Panc1 (cell line): ENCODE results near the gene LCE3A. TPM values are rescaled to one million over a fixed set of nuclear protein-coding genes. Genes with fewer than 3 reads are reported as not detected.
A peak's percentile ranks its signal among the peaks of the same experiment; 100 is the strongest.
"Not testable (repeated sequence)": the region's sequence is repeated elsewhere in the genome, so short reads cannot be mapped to it uniquely, and the experiment has no call there.

Experiments used
- ATAC-seq: fragments of 200-7000 bp; cut with Tn5 transposase; 2 replicates; pipeline ENCODE4 v1.9.1; 2020; ENCODE audit warnings: mild to moderate bottlenecking, moderate library complexity
- Bru-seq: library from RNA; stranded (reverse); fragments of 400-500 nt; gene quantifications from one replicate; lab custom pipeline; 2021; lab: Mats Ljungman, UMichigan
- BruChase-seq, 2 experiments: library from RNA; stranded (reverse); fragments of 400-500 nt; gene quantifications; one replicate each; lab custom pipeline; 2021; lab: Mats Ljungman, UMichigan
- BruUV-seq: library from RNA; stranded (reverse); fragments of 400-500 nt; replicated peaks from 2 replicates; lab custom pipeline; 2021; lab: Mats Ljungman, UMichigan
- CTCF ChIA-PET: fragments of 300-600 bp; sonication (Branson Sonifier 250); formaldehyde crosslinking; loops from one replicate; lab custom pipeline; 2022; ENCODE audit warnings: antibody characterized with exemption; lab: Charles Lee
- POLR2A ChIA-PET: fragments of 300-600 bp; sonication (Branson Sonifier 250); formaldehyde crosslinking; loops from one replicate; lab custom pipeline; 2022; ENCODE audit warnings: antibody characterized with exemption; lab: Charles Lee
- DNase-seq: peaks from one replicate; pipeline ENCODE4 v3.0.0-alpha.2; 2010; ENCODE audit warnings: low read depth, low spot score
- H3K27ac ChIP-seq: 2 replicates; pipeline ENCODE4 v1.5.1; 2011; ENCODE audit warnings: mild to moderate bottlenecking, low read length, inconsistent platforms
- H3K27me3 ChIP-seq: fragments of 200-500 bp; sonication (Bioruptor generic); 2 replicates; pipeline ENCODE4 v1.6.0; 2014; ENCODE audit warnings: low read length, inconsistent platforms; ENCODE audit not compliant: control insufficient read depth, insufficient read depth
- H3K36me3 ChIP-seq: fragments of 200-500 bp; sonication (Bioruptor generic); 2 replicates; pipeline ENCODE4 v1.5.1; 2014; ENCODE audit warnings: inconsistent platforms, mild to moderate bottlenecking, low read length, moderate library complexity; ENCODE audit not compliant: control insufficient read depth, insufficient read depth
- H3K4me1 ChIP-seq: 2 replicates; pipeline ENCODE4 v1.5.1; 2011; ENCODE audit warnings: inconsistent platforms, mild to moderate bottlenecking, low read length, moderate library complexity; ENCODE audit not compliant: control insufficient read depth, insufficient read depth
- H3K4me3 ChIP-seq, 2 experiments: 2 replicates each; pipeline ENCODE4 v1.5.1; 2011 to 2012; ENCODE audit warnings: low read depth in 2 of 2, low read length in 2 of 2, mild to moderate bottlenecking in 2 of 2, inconsistent platforms in 1 of 2, moderate library complexity in 1 of 2
- H3K9me3 ChIP-seq: fragments of 200-500 bp; sonication (Bioruptor generic); 2 replicates; pipeline ENCODE4 v1.5.1; 2014; ENCODE audit warnings: low read depth, mild to moderate bottlenecking, inconsistent platforms, low read length, moderate library complexity; ENCODE audit not compliant: control insufficient read depth, insufficient read depth
- CTCF ChIP-seq: fragments of 450-650 bp; IDR thresholded peaks from 2 replicates; pipeline ENCODE4 v1.5.1; 2017; ENCODE audit warnings: mild to moderate bottlenecking
- POLR2AphosphoS5 ChIP-seq: IDR thresholded peaks from 2 replicates; pipeline ENCODE4 v1.6.1; 2012; ENCODE audit warnings: mild to moderate bottlenecking, low read depth, low read length, moderate library complexity
- REST ChIP-seq, 2 experiments: IDR thresholded peaks; 2 replicates each; pipeline ENCODE4 v1.6.1; 2011 to 2012; ENCODE audit warnings: low read depth in 2 of 2, control low read depth in 1 of 2, low read length in 1 of 2, mild to moderate bottlenecking in 1 of 2, moderate library complexity in 1 of 2; ENCODE audit not compliant: insufficient read depth in 1 of 2
- SIN3A ChIP-seq: IDR thresholded peaks from 2 replicates; pipeline ENCODE4 v1.6.1; 2012; ENCODE audit warnings: low read depth, mild to moderate bottlenecking, low read length, moderate library complexity, borderline replicate concordance; ENCODE audit not compliant: insufficient read depth
- TCF7L2 ChIP-seq: IDR thresholded peaks from 2 replicates; pipeline ENCODE4 v1.6.1; 2011; ENCODE audit warnings: mild to moderate bottlenecking, low read depth, low read length, inconsistent platforms
- in situ Hi-C: cut with HindIII; loops from 2 replicates; pipeline ENCODE4 v1.10.0; 2016; ENCODE audit warnings: low sequenced_read_pairs, low pct_unique_long_range_greater_than_20kb
- intact Hi-C: fragments of 100-400 bp; cut with micrococcal nuclease; formaldehyde crosslinking; loops from one replicate; pipeline ENCODE4 v1.10.0; 2022; ENCODE audit not compliant: unreplicated experiment
- long read RNA-seq: library from polyadenylated mRNA; unstranded; transcript quantifications from one replicate; pipeline ENCODE4 v2.0.0, GENCODE V29; 2021; ENCODE audit not compliant: unreplicated experiment
- polyA plus RNA-seq: library from polyadenylated mRNA; unstranded; fragments of >200 nt; gene quantifications from one replicate; pipeline ENCODE4 v1.2.1, GENCODE V29; 2012; ENCODE audit warnings: missing spikeins; ENCODE audit not compliant: insufficient read length
- total RNA-seq: library from RNA; stranded (reverse); gene quantifications from one replicate; pipeline ENCODE4 v1.2.1, GENCODE V29; 2021; ENCODE audit not compliant: unreplicated experiment

The LCE3A gene
- not detected for total RNA-seq
- not detected for polyA plus RNA-seq
- not detected for Bru-seq, nascent RNA
- not detected for BruChase-seq, experiment 1, labeled RNA remaining after a 2-hour chase
- not detected for BruChase-seq, experiment 2, labeled RNA remaining after a 6-hour chase
- long read RNA-seq = 0 reads

- intact Hi-C loops = no loop called here
- ChIA-PET POLR2A (interaction anchor here (0.7 kb wide), 1 partner anchor 10 kb away, joined by 3 read pairs; no protein-coding TSS in a partner anchor), CTCF (no interaction called here)
- peak; percentile 56 for ATAC-seq
- no peaks in the 10 kb centered on the region for H3K9me3 ChIP-seq
- no peaks in the 10 kb centered on the region for H3K4me1 ChIP-seq
- no TSS peak for BruUV-seq
- DNase-seq = no peak
- no peak for TF ChIP-seq POLR2AphosphoS5
- no peak for TF ChIP-seq SIN3A
- no peak for TF ChIP-seq REST (IDR thresholded peaks at IDR 0.05; ENCODE audit: insufficient read depth in 1 of 2, low read depth in 2 of 2, low read length in 1 of 2)
- no peak for TF ChIP-seq CTCF
- no peak for TF ChIP-seq TCF7L2
- H3K27ac ChIP-seq = no peak within 1 kb of the TSS
- H3K4me3 ChIP-seq = no peak within 1 kb of the TSS
- in situ Hi-C loops = no loop called here
- H3K27me3 ChIP-seq = no peaks in the 10 kb centered on the region
- H3K36me3 ChIP-seq = no peaks in the 10 kb centered on the region
Observed at GRCh38 chr1:152622803-152623202, at the start of gene LCE3A. Gene LCE3A, minus strand, starts transcription at chr1:152623103. Its CDS starts 0 bp downstream, at chr1:152623103.

GRCh38 chr1:152667648-152668047 lies 44.7 kb upstream of the LCE3A start:
- no TSS peak for BruUV-seq
- intact Hi-C loops = no loop called here
- DNase-seq = no peak
- Histone ChIP-seq H3K27ac (no peak overlapping the region), H3K9me3 (no peaks in the 10 kb centered on the region), H3K4me1 (no peaks in the 10 kb centered on the region), H3K36me3 (no peaks in the 10 kb centered on the region), H3K4me3 (no peak overlapping the region), H3K27me3 (no peaks in the 10 kb centered on the region)
- TF ChIP-seq REST (IDR thresholded peaks at IDR 0.05; ENCODE audit: insufficient read depth in 1 of 2, low read depth in 2 of 2, low read length in 1 of 2) (no peak), CTCF (no peak), POLR2AphosphoS5 (no peak), SIN3A (no peak), TCF7L2 (no peak)
- CTCF ChIA-PET = no interaction called here
- POLR2A ChIA-PET = no interaction called here
- ATAC-seq = no peak
- in situ Hi-C loops = no loop called here

- DNase-seq, H3K4me3 ChIP-seq, BruUV-seq, CTCF ChIA-PET, intact Hi-C loops, H3K9me3 ChIP-seq, H3K27ac ChIP-seq, POLR2A ChIA-PET, ATAC-seq, H3K4me1 ChIP-seq, in situ Hi-C loops, H3K36me3 ChIP-seq, H3K27me3 ChIP-seq: not testable (repeated sequence)
Observed at GRCh38 chr1:152666171-152666570, 43.3 kb upstream of the LCE3A start.
